Keratinocyte (primary cell): ENCODE results near the gene ANKS1A. TPM values are rescaled to one million over a fixed set of nuclear protein-coding genes. Genes with fewer than 3 reads are reported as not detected.

Source experiments
- DNase-seq: peaks from one replicate; pipeline ENCODE4 v3.0.0-alpha.2; 2011; ENCODE audit warnings: low read depth, missing footprints, low spot score
- FAIRE-seq: peaks from 2 replicates; lab custom pipeline; 2011; peaks lifted over from hg19 to GRCh38; lab: Jason Lieb, UNC
- H2AFZ ChIP-seq: 2 replicates; pipeline ENCODE4 v1.6.0; 2012; ENCODE audit warnings: low read length, control low read depth, inconsistent platforms; ENCODE audit not compliant: control insufficient read depth
- H3K27ac ChIP-seq: 2 replicates; pipeline ENCODE4 v1.5.1; 2011; ENCODE audit warnings: low read length; ENCODE audit not compliant: control insufficient read depth, insufficient read depth
- H3K27me3 ChIP-seq: 3 replicates; pipeline ENCODE4 v1.6.0; 2011; ENCODE audit warnings: low read length; ENCODE audit not compliant: control insufficient read depth, insufficient read depth; ENCODE audit errors: extremely low read depth
- H3K36me3 ChIP-seq, 2 experiments: 2 replicates in 1 of 2; 3 replicates in 1 of 2; pipeline ENCODE4 v1.5.1; 2011; ENCODE audit warnings: low read length in 2 of 2, mild to moderate bottlenecking in 1 of 2; ENCODE audit not compliant: control insufficient read depth in 2 of 2, insufficient read depth in 2 of 2; ENCODE audit errors: extremely low read depth in 1 of 2
- H3K4me1 ChIP-seq: 3 replicates; pipeline ENCODE4 v1.5.1; 2011; ENCODE audit warnings: low read length; ENCODE audit not compliant: control insufficient read depth, insufficient read depth; ENCODE audit errors: extremely low read depth
- H3K4me2 ChIP-seq: 3 replicates; pipeline ENCODE4 v1.6.0; 2011; ENCODE audit warnings: low read depth, low read length; ENCODE audit not compliant: control insufficient read depth, insufficient read depth; ENCODE audit errors: extremely low read depth
- H3K4me3 ChIP-seq, 3 experiments: fragments of 200-600 bp in 1 of 3; sonication (generic) in 1 of 3; 2 replicates in 2 of 3; 3 replicates in 1 of 3; pipeline ENCODE4 v1.5.1; 2011 to 2016; ENCODE audit warnings: low read length in 3 of 3, mild to moderate bottlenecking in 3 of 3, control low read depth in 2 of 3, inconsistent platforms in 1 of 3, low read depth in 1 of 3, mixed read lengths in 1 of 3, mixed run types in 1 of 3, moderate library complexity in 1 of 3; ENCODE audit not compliant: control insufficient read depth in 2 of 3, insufficient read depth in 2 of 3; ENCODE audit errors: extremely low read depth in 1 of 3
- H3K79me2 ChIP-seq: 2 replicates; pipeline ENCODE4 v1.6.0; 2012; ENCODE audit warnings: low read length; ENCODE audit not compliant: control insufficient read depth, insufficient read depth
- H3K9ac ChIP-seq: 3 replicates; pipeline ENCODE4 v1.6.0; 2011; ENCODE audit warnings: low read length; ENCODE audit not compliant: control insufficient read depth, insufficient read depth; ENCODE audit errors: extremely low read depth
- H3K9me1 ChIP-seq: 3 replicates; pipeline ENCODE4 v1.6.0; 2011; ENCODE audit warnings: low read length; ENCODE audit not compliant: control insufficient read depth, insufficient read depth; ENCODE audit errors: extremely low read depth
- H3K9me3 ChIP-seq: 2 replicates; pipeline ENCODE4 v1.5.1; 2012; ENCODE audit warnings: low read depth, low read length; ENCODE audit not compliant: control insufficient read depth
- H4K20me1 ChIP-seq: 3 replicates; pipeline ENCODE4 v1.6.0; 2011; ENCODE audit warnings: low read length; ENCODE audit not compliant: control insufficient read depth, insufficient read depth; ENCODE audit errors: extremely low read depth
- EZH2 ChIP-seq: IDR thresholded peaks from one replicate; pipeline ENCODE4 v1.6.1; 2012; ENCODE audit warnings: inconsistent platforms, mild to moderate bottlenecking, low read length, moderate library complexity
- dilution Hi-C: fragments of 300-500 bp; cut with MboI; formaldehyde crosslinking; loops from one replicate; pipeline ENCODE4 v1.7.0; 2020; ENCODE audit warnings: low sequenced_read_pairs; ENCODE audit not compliant: extremely low pct_ligation_motif_present
- polyA plus RNA-seq, 5 experiments: library from polyadenylated mRNA; depleted of rRNA in 3 of 5; stranded (reverse) in 3 of 5; stranded (forward) in 1 of 5; unstranded in 1 of 5; fragments of >200 nt; gene quantifications; 1 replicate in 1 of 5; 2 replicates in 3 of 5; 3 replicates in 1 of 5; pipeline versions ENCODE4 v1.2.1 to v1.2.3, GENCODE V29; 2011 to 2012; ENCODE audit warnings: missing spikeins in 2 of 5, low read depth in 1 of 5, low replicate concordance in 1 of 5
- TF ChIP-seq, protein P1 (sequence below), 3 experiments: IDR thresholded peaks in 1 of 3; conservative IDR thresholded peaks in 1 of 3; optimal IDR thresholded peaks in 1 of 3; 2 replicates in 2 of 3; 3 replicates in 1 of 3; pipeline versions ENCODE3 to v1.5.1; 2011; ENCODE audit warnings: low read length in 3 of 3, mild to moderate bottlenecking in 3 of 3, moderate library complexity in 2 of 3, control low read depth in 1 of 3, inconsistent platforms in 1 of 3; ENCODE audit not compliant: insufficient read depth in 2 of 3; ENCODE audit errors: extremely low read depth in 1 of 3

The ANKS1A gene
- polyA plus RNA-seq, 1 donor (not counting 4 experiments of a cell fraction or from before 2014, with no cell fraction given), result 8.6 TPM

DNA sequence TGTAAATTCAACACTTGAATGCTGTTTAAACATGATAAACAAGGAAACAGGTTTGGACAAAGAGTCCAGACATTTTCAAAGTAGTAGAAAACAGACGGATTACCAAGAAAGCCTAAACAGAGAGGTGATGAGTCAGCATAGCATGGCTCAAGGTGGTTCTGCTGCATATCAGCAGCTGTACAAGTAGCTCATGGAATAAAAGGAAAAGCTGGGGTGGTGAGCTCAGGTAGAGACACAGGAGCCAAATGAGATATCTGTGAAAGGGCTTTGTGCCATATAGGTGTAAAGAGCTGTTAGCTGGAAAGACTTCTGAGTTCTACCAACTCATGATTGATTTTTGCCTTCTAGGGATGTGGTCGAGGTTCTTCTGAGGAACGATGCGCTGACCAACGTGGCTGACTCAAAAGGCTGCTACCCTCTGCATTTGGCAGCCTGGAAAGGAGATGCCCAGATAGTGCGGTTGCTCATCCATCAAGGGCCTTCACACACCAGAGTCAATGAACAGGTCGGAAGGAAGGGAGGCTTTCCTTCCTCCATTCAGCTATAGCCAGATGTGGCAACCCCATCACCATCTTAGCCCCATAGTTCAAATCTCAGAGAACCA lies 80.7 kb downstream of the ANKS1A start:
- peak; percentile 9 for DNase-seq
- no peaks in the 10 kb centered on the region for H4K20me1 ChIP-seq
- no peak overlapping the region for H3K27ac ChIP-seq
- dilution Hi-C loops, result no loop called here
- H3K9me1 ChIP-seq, result no peaks in the 10 kb centered on the region
- no peaks in the 10 kb centered on the region for H3K79me2 ChIP-seq
- no peaks in the 10 kb centered on the region for H3K27me3 ChIP-seq
- FAIRE-seq, result peak; percentile 74
- H3K4me1 ChIP-seq, result peaks cover 14% of the 10 kb centered on the region
- H3K9ac ChIP-seq, result no peak overlapping the region
- H3K9me3 ChIP-seq, result no peaks in the 10 kb centered on the region
- peaks cover 3% of the 10 kb centered on the region in 2 experiments for H3K36me3 ChIP-seq
- no peak overlapping the region for H3K4me2 ChIP-seq
- TF ChIP-seq, protein P1, sequence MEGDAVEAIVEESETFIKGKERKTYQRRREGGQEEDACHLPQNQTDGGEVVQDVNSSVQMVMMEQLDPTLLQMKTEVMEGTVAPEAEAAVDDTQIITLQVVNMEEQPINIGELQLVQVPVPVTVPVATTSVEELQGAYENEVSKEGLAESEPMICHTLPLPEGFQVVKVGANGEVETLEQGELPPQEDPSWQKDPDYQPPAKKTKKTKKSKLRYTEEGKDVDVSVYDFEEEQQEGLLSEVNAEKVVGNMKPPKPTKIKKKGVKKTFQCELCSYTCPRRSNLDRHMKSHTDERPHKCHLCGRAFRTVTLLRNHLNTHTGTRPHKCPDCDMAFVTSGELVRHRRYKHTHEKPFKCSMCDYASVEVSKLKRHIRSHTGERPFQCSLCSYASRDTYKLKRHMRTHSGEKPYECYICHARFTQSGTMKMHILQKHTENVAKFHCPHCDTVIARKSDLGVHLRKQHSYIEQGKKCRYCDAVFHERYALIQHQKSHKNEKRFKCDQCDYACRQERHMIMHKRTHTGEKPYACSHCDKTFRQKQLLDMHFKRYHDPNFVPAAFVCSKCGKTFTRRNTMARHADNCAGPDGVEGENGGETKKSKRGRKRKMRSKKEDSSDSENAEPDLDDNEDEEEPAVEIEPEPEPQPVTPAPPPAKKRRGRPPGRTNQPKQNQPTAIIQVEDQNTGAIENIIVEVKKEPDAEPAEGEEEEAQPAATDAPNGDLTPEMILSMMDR (optimal IDR thresholded peaks at IDR 0.05 in 1 of 3, IDR thresholded peaks at IDR 0.05 in 1 of 3, conservative IDR thresholded peaks at IDR 0.05 in 1 of 3; ENCODE audit: extremely low read depth in 1 of 3, insufficient read depth in 2 of 3, low read length in 3 of 3), result no peak
- TF ChIP-seq EZH2, result no peak
- H3K4me3 ChIP-seq, result no peak overlapping the region
- H2AFZ ChIP-seq, result no peak overlapping the region

DNA sequence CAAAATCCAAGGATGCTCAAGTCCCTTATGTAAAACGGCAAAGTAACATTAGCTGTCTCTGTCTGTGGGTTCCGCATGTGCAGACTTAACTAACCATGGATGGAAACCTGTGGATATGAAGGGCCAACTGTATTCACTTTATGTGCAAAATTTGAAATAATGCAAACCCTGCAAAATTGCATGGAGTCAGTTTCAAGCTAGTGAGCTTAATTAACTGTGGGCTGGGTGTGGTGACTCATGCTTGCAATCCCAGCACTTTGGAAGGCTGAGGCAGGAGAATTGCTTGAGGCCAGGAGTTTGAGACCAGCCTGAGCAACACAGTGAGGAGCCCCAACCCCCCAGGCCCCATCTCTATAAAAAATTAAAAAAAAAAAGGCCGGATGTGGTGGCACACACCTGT lies 81.4 kb downstream of the ANKS1A start:
- Histone ChIP-seq H3K9me1 (no peaks in the 10 kb centered on the region), H3K79me2 (no peaks in the 10 kb centered on the region), H4K20me1 (no peaks in the 10 kb centered on the region), H3K27ac (no peak overlapping the region), H3K4me1 (peaks cover 14% of the 10 kb centered on the region), H2AFZ (no peak overlapping the region), H3K9ac (no peak overlapping the region), H3K4me2 (no peak overlapping the region), H3K9me3 (no peaks in the 10 kb centered on the region), H3K4me3 (no peak overlapping the region), H3K36me3 (peaks cover 3% of the 10 kb centered on the region in 2 experiments), H3K27me3 (no peaks in the 10 kb centered on the region)
- no peak for DNase-seq
- FAIRE-seq, result no peak
- no peak for TF ChIP-seq EZH2
- TF ChIP-seq, protein P1 (optimal IDR thresholded peaks at IDR 0.05 in 1 of 3, IDR thresholded peaks at IDR 0.05 in 1 of 3, conservative IDR thresholded peaks at IDR 0.05 in 1 of 3; ENCODE audit: extremely low read depth in 1 of 3, insufficient read depth in 2 of 3, low read length in 3 of 3), result no peak
- dilution Hi-C loops, result no loop called here
